ENCODE data around the gene MISP. TPM values are rescaled to one million over a fixed set of nuclear protein-coding genes. Genes with fewer than 3 reads are reported as not detected.

MISP gene
- total RNA-seq, 1 donor from 2014 or later = 1.1 TPM

DNA sequence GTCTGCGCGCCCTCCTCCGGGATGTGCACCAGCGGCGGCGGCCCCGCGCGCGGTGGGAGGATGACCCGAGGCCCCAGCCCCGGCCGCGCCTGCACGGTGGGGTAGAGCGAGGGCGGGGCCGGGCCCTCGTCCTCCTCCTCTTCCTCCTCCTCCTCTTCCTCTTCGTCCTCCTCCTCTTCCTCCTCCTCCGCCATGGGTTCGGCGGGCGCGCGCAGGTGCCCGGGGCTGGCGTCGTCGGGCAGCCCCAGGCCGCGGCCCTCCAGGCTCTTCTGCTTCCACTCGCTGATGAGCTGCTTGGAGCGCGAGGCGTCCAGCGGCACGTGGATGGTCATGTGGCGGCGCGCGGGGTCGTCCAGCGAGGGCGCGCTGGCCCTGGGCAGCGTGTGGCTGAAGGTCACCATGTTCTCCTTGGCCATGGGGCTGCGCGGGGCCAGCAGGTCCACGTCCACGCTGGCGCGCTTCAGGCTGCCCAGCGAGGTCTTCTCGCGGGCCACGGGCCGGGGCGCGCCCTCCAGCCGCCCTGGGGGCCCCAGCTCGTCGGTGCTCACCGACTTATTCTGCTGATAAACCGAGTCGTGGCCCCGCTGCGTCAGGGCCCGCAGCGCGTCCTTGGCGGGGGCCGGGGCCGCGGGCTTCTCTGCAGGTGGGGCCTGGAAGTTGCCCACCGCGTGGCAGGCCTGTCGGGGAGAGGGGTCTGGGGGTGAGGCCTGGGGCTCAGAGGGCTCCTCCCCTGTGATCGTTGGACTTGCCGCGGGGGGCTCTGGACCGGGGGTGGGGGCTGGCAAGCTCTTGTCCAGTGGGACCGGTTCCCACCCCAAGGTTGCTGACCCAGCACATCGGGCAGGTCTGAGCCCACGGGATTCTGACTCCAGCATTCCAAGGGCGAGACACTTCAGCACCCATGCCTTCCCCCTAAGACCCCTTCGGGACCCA lies 62.6 kb downstream of the MISP start:
- Mint-ChIP-seq H3K27ac (no peak overlapping the region), H3K9me3 (ENCODE audit: low read depth) (peaks cover 4% of the 10 kb centered on the region), H3K4me1 (ENCODE audit: low read depth) (no peaks in the 10 kb centered on the region), H3K27me3 (no peaks in the 10 kb centered on the region), H3K36me3 (ENCODE audit: insufficient read depth) (peaks cover 35% of the 10 kb centered on the region), H3K4me3 (ENCODE audit: low read depth) (no peak overlapping the region)
- TF ChIP-seq, protein P1, sequence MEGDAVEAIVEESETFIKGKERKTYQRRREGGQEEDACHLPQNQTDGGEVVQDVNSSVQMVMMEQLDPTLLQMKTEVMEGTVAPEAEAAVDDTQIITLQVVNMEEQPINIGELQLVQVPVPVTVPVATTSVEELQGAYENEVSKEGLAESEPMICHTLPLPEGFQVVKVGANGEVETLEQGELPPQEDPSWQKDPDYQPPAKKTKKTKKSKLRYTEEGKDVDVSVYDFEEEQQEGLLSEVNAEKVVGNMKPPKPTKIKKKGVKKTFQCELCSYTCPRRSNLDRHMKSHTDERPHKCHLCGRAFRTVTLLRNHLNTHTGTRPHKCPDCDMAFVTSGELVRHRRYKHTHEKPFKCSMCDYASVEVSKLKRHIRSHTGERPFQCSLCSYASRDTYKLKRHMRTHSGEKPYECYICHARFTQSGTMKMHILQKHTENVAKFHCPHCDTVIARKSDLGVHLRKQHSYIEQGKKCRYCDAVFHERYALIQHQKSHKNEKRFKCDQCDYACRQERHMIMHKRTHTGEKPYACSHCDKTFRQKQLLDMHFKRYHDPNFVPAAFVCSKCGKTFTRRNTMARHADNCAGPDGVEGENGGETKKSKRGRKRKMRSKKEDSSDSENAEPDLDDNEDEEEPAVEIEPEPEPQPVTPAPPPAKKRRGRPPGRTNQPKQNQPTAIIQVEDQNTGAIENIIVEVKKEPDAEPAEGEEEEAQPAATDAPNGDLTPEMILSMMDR (IDR thresholded peaks at IDR 0.05; ENCODE audit: unreplicated experiment) = no peak
- no peak for DNase-seq (ENCODE audit: low spot score, unreplicated experiment)

Small RNA genes within 50 kb of the gene (microRNA-seq; reads per million reads assigned to microRNA genes)
- gene MIR3187 (ENCODE audit: borderline number of aligned reads, unreplicated experiment) (43.0 reads per million, percentile 43 among the genes with 10 or more reads in this experiment), gene MIR4745 (ENCODE audit: borderline number of aligned reads, unreplicated experiment) (48.3 reads per million, percentile 44 among the genes with 10 or more reads in this experiment)

Other genes with a start within 250 kb of the MISP start
- 16.4 and 18.0 TPM in 2 replicates for gene TPGS1, start 243.6 kb upstream of the MISP start, total RNA-seq
- 96.9 and 100 TPM in 2 replicates for gene CDC34, start 219.4 kb upstream of the MISP start, total RNA-seq
- 0.31 TPM in 1 of 2 replicates, not detected in the other for gene GZMM, start 207.1 kb upstream of the MISP start, total RNA-seq
- 464 and 472 TPM in 2 replicates for gene BSG, start 178.5 kb upstream of the MISP start, total RNA-seq
- gene HCN2, start 161.2 kb upstream of the MISP start, total RNA-seq = 0.34 and 0.47 TPM in 2 replicates
- 62.9 and 68.4 TPM in 2 replicates for gene POLRMT, start 117.6 kb upstream of the MISP start, total RNA-seq
- gene FGF22, start 111.2 kb upstream of the MISP start, total RNA-seq = 0.43 and 0.49 TPM in 2 replicates
- gene RNF126, start 87.9 kb upstream of the MISP start, total RNA-seq = 37.3 and 39.2 TPM in 2 replicates
- 13.8 and 14.4 TPM in 2 replicates for gene FSTL3, start 74.7 kb upstream of the MISP start, total RNA-seq
- gene PRSS57, start 55.7 kb upstream of the MISP start, total RNA-seq = not detected in 2 replicates
- 52.4 and 54.3 TPM in 2 replicates for gene PALM, start 42.2 kb upstream of the MISP start, total RNA-seq
- 497 and 500 TPM in 2 replicates for gene PTBP1, start 46.3 kb downstream of the MISP start, total RNA-seq
- 128 and 129 TPM in 2 replicates for gene PLPPR3, start 70.8 kb downstream of the MISP start, total RNA-seq
- 4.8 and 5.1 TPM in 2 replicates for gene AZU1, start 76.7 kb downstream of the MISP start, total RNA-seq
- not detected in 2 replicates for gene PRTN3, start 89.9 kb downstream of the MISP start, total RNA-seq
- gene ELANE, start 101.2 kb downstream of the MISP start, total RNA-seq = not detected in 2 replicates
- gene CFD, start 108.6 kb downstream of the MISP start, total RNA-seq = 1.1 and 1.3 TPM in 2 replicates
- 87.2 and 91.7 TPM in 2 replicates for gene MED16, start 142.1 kb downstream of the MISP start, total RNA-seq
- not detected in 2 replicates for gene RNU6-9, start 142.4 kb downstream of the MISP start, total RNA-seq
- gene R3HDM4, start 162.1 kb downstream of the MISP start, total RNA-seq = 61.4 and 63.1 TPM in 2 replicates
- 5.8 and 6.1 TPM in 2 replicates for gene KISS1R, start 166.2 kb downstream of the MISP start, total RNA-seq
- gene ARID3A, start 174.9 kb downstream of the MISP start, total RNA-seq = 149 and 154 TPM in 2 replicates
- 71.8 and 72.3 TPM in 2 replicates for gene WDR18, start 233.2 kb downstream of the MISP start, total RNA-seq
- 1.4 and 1.5 TPM in 2 replicates for gene GRIN3B, start 249.3 kb downstream of the MISP start, total RNA-seq